Measurements from ENCODE around the gene PARP6. TPM values are rescaled to one million over a fixed set of nuclear protein-coding genes. Genes with fewer than 3 reads are reported as not detected.

The PARP6 gene
- total RNA-seq, 1 donor, result 25.9 TPM

DNA sequence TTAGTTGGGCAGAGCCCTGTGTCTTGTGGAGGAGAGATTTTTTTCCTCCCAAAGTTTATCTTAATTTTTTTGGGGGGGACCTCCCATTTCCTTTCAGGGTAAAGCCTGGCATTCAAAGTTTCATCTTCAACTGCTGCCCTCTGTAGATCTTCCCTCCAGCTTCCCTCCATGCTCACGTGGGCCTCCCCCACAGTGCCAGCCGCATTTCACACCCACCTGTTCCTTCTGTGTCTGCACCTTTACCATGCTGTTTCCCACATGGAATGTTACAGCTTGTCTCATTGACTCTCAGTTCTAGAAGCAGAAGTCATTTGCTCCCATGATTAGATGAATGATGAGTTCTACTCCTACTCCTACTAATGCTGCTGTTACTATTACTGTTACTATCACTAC, 41.1 kb upstream of the PARP6 start:
- no peak overlapping the region for H3K4me3 ChIP-seq (ENCODE audit: low read depth, low read length)
- no peak for DNase-seq (ENCODE audit: low read depth)
- TF ChIP-seq, protein P1, sequence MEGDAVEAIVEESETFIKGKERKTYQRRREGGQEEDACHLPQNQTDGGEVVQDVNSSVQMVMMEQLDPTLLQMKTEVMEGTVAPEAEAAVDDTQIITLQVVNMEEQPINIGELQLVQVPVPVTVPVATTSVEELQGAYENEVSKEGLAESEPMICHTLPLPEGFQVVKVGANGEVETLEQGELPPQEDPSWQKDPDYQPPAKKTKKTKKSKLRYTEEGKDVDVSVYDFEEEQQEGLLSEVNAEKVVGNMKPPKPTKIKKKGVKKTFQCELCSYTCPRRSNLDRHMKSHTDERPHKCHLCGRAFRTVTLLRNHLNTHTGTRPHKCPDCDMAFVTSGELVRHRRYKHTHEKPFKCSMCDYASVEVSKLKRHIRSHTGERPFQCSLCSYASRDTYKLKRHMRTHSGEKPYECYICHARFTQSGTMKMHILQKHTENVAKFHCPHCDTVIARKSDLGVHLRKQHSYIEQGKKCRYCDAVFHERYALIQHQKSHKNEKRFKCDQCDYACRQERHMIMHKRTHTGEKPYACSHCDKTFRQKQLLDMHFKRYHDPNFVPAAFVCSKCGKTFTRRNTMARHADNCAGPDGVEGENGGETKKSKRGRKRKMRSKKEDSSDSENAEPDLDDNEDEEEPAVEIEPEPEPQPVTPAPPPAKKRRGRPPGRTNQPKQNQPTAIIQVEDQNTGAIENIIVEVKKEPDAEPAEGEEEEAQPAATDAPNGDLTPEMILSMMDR (IDR thresholded peaks at IDR 0.05; ENCODE audit: insufficient read depth, low read depth, low read length), result no peak

DNA sequence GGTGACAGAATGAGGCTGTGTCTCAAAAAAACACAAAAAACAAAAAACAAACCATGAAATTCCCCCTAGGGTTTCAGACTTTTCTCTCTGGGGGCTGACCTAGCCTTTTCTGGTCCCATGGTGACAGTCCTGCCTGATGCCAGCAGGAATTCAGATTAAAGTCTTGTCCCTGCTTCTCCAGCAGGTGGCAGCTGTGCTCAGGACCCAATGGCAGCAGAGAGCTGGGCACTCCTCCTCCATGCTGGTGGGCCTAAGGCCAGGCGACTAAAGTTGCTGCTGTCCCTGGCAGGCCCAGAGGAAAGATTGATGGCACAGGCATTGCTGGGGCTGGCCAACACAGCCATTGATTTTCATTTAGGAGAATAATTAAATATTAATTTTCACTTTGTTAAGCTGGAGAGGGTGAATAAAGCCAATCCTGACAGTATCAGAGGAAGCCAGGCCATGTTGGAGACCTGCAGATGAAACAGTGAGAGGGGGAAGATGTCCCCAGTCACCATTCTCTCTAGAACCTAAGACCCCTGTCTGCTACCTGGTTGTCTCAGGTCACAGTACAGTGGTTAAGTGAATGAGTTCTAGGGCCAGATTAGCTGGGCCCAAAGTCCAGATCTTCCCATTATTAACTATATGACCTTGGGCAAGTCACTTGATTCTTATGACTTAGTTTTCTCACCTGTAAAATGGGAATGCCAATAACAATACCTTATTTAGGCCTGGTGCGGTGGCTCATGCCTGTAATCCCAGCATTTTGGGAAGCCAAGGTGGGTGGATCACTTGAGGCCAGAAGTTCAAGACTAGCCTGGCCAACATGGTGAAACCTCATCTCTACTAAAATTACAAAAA, 40.5 kb upstream of the PARP6 start:
- TF ChIP-seq, protein P1 (IDR thresholded peaks at IDR 0.05; ENCODE audit: insufficient read depth, low read depth, low read length), result peak; percentile 84
- H3K4me3 ChIP-seq (ENCODE audit: low read depth, low read length), result no peak overlapping the region
- DNase-seq (ENCODE audit: low read depth), result peak; percentile 63

DNA sequence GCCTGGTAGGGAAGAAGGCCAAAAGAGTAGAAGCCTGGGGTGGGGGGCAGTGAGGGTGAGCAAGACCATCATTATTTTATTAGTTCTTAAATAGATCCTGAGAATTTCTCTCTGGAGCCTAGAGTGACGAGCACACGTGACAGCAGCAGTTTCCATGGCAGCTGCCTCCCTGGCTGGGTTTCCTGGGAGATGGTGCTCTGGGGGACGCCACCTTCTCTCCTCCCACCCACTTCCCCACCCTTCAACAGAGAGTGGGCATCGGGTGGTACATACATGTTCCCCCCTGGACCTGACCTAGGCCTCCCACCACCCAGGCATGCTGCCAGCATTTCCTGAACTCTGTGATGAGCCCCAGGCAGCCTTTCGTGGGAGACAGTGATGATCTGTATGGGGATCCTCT, 34.7 kb upstream of the PARP6 start:
- no peak overlapping the region for H3K4me3 ChIP-seq (ENCODE audit: low read depth, low read length)
- TF ChIP-seq, protein P1 (IDR thresholded peaks at IDR 0.05; ENCODE audit: insufficient read depth, low read depth, low read length), result no peak
- DNase-seq (ENCODE audit: low read depth), result no peak

DNA sequence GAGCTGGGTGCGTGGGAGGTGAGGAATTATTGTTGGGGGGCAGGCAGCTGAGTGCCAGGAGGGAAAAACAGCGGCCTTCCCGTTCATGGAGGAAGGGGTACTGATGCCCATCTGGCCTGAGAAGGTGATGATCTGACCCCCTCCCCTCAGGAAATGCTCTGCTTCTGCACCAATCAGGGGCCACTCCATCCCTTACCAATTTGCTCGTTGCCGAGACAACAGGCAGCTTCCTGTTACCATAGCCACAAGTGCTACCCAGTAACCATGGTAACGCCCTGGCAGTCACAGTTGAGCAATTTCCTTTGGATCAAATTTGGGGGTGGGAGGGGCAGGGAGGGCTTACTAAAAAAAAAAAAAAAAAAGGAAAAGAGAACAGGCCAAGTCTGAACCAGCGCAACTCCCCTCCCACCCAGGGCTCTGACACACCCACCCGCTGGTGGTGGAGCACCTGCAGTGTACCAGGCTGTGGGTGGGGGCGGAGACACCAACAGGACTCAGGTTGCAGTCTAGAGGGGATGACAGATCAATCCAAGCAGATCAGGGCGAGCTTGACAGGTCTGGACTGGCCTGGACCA, 33.9 kb upstream of the PARP6 start:
- no peak overlapping the region for H3K4me3 ChIP-seq (ENCODE audit: low read depth, low read length)
- peak; percentile 16 for DNase-seq (ENCODE audit: low read depth)

DNA sequence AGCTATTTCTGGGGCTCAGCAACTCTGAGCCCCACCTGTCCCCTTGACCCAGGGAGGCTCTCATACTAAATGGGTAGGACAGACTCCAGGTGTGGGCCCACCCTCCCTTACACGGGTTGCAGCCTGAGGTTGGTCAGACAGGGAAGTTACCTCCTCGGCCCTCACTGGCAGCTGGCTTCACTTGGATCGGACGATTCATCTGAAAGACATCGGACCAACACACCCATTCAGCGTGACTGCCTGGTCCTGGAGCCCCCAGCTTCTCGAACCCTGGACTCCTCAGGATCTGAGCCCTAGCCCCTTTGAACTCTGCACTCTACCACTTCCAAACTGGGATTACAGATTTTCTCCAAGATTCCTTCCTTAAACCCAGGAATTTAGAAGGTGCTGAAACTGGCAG, 32.2 kb upstream of the PARP6 start:
- no peak for DNase-seq (ENCODE audit: low read depth)
- no peak overlapping the region for H3K4me3 ChIP-seq (ENCODE audit: low read depth, low read length)
- TF ChIP-seq, protein P1 (IDR thresholded peaks at IDR 0.05; ENCODE audit: insufficient read depth, low read depth, low read length), result no peak

More for the DNA sequence above, 33.9 kb upstream of the PARP6 start:
- TF ChIP-seq, protein P1 (IDR thresholded peaks at IDR 0.05; ENCODE audit: insufficient read depth, low read depth, low read length), result no peak

DNA sequence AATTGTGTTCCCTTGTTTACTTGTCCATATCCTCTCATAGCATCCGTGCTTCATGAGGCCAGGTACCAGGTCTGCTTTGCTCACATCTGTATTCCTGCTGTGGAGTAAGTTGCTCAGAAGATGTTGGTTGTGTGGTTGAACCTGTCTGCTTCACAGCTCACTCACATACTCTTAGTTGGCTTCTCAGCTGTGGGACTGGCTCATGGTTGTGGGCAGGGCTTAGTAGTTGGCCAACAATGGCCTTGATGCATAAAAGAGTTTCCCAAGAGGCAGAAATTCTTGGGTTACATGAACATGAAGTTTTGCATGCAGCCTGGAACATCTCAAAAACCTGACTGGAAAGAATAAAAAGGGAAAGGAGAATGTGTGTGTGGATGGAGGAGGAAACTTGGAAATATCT, 30.6 kb upstream of the PARP6 start:
- no peak overlapping the region for H3K4me3 ChIP-seq (ENCODE audit: low read depth, low read length)
- no peak for DNase-seq (ENCODE audit: low read depth)
- TF ChIP-seq, protein P1 (IDR thresholded peaks at IDR 0.05; ENCODE audit: insufficient read depth, low read depth, low read length), result no peak

Data from fibroblast of villous mesenchyme (primary cell).